Mucosa of stomach (tissue), 1 donor: ENCODE data around the gene CERS6.

ENCODE experiments used
- H3K27me3 ChIP-seq: one replicate; pipeline ENCODE4 v1.7.0; 2013; ENCODE audit warnings: mild to moderate bottlenecking, low read length; ENCODE audit not compliant: control insufficient read depth, insufficient read depth
- H3K36me3 ChIP-seq: one replicate; pipeline ENCODE4 v1.7.0; 2013; ENCODE audit warnings: low read length; ENCODE audit not compliant: control insufficient read depth, insufficient read depth
- H3K4me1 ChIP-seq: one replicate; pipeline ENCODE4 v1.7.0; 2013; ENCODE audit warnings: mild to moderate bottlenecking, low read length; ENCODE audit not compliant: control insufficient read depth, insufficient read depth
- H3K4me3 ChIP-seq: one replicate; pipeline ENCODE4 v1.7.0; 2013; ENCODE audit warnings: low read length
- H3K9ac ChIP-seq: one replicate; pipeline ENCODE4 v1.7.0; 2013; ENCODE audit warnings: mild to moderate bottlenecking, low read length, moderate library complexity
- H3K9me3 ChIP-seq: one replicate; pipeline ENCODE4 v1.7.0; 2013; ENCODE audit warnings: mild to moderate bottlenecking, low read length, moderate library complexity; ENCODE audit not compliant: control insufficient read depth
- donor health status: Pancreatic carcinoma.

CERS6 gene

DNA sequence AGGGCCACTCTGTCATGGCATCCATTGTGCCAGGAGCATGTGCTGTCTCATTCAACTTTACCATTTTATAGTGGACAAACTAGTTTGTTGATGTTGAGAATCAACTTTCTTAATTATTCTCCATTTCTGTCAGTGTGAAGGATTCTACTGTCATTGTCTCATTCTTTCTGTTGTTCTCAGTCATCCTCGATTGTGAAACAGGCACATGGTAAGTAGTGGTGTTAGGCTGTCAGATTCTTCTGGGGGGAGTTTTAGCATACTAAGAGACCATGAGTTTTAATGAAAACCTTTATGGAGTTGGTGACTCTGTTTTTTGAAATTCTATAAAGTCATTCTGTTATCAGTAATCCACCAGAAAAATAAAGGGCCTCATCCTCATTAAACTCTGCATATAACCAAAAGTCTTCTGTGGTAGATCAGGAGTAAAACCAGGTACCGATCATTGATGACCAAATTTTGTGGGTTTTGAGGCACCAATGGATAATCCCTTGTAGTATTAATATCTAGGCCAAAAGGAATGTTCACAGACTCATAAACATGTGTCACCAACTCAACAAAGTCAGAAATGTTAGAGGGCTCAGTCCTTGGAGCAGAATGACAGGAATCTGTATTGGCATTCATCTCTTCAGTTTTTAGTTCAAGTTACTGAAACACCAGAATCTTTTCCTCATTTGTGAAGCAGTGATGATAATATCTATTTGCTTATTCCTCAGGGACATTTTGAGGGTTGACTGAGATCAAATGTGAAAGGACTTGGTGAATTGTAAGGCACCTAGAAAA, 73.2 kb downstream of the CERS6 start:
- Histone ChIP-seq H3K9me3 (no peaks in the 10 kb centered on the region), H3K36me3 (no peaks in the 10 kb centered on the region), H3K27me3 (no peaks in the 10 kb centered on the region), H3K4me3 (no peak overlapping the region), H3K9ac (no peak overlapping the region), H3K4me1 (peaks cover 17% of the 10 kb centered on the region)

DNA sequence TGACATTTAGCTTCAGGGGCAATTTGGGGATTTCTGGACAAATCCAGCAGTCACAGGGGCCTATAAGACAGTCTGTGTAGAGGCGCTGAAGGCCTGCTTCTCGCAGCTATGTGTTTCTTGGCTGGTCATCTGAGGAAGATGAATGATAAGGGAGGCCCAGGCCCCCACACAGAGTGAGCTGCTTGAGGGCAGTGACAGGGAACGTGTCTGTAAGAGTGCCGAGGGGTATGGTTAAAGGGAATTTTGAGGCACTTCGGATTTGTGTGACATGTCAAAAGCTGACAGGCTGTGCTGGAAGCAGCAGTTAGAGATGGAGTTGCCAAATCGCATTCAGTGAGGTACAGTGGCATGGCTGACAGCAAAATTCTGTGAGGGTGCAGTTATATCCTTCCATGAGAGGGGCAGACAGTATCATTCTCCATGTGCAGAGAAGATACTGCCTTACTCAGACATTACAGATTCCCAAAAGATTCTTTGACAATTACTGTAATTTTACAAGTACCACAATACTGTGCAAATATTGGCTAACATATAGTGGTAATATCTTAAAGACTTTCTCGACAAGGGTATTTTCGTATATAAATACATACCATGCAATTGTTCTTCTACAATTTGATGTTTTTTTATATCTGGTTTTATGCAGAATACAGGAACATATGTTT, 74.0 kb downstream of the CERS6 start:
- Histone ChIP-seq H3K27me3 (no peaks in the 10 kb centered on the region), H3K4me3 (no peak overlapping the region), H3K9ac (no peak overlapping the region), H3K36me3 (no peaks in the 10 kb centered on the region), H3K9me3 (no peaks in the 10 kb centered on the region), H3K4me1 (peaks cover 19% of the 10 kb centered on the region)

DNA sequence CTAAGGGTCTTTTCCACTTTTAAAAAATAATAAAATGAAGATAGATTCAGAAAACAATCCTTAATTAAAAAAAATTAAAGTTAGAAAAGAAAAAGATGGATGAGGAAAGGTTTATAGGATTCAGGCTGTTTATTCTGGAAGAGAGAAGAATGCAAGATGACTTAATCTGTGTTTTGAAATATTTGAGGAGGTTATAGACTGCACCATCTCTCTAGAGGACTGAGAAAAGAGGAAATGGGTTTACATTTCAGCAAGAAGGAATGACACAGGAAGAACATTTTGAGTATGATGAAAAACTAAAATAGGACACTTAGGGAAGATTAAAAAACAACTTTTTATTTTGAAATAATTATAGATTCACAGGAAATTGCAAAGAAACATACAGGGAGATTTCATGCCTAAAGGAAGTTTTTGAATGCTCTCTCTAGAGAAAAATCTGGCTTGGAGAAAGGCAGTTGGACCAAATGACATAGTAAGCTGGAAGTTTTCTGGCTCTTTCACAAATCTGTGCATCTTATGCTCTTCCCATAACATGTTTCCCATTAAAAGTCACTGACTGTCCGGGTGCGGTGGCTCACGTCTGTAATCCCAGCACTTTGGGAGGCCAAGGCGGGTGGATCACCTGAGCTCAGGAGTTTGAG, 75.0 kb downstream of the CERS6 start:
- no peak overlapping the region for H3K4me3 ChIP-seq

DNA sequence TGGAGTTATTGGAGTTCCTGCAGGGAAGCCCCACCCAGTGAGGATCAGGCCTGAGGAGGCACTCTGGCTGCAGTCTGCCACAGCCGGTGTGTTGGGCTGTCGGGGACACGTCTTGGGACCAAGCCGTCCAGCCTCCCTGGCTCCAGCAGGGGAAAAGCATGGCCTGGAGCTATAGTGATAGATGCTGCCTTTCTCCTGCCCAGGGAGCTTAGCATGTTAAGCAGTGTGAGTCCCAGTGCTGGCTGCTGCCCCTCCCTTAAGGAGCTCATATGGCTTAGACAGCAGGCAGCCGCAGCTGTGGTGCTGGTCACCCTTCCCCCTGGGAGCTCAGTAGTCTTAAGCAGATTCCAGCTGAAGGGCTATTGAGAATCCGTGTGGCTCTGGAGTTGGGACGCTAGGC, 78.9 kb downstream of the CERS6 start:
- peaks cover 14% of the 10 kb centered on the region for H3K4me1 ChIP-seq
- H3K27me3 ChIP-seq = no peaks in the 10 kb centered on the region
- H3K4me3 ChIP-seq = no peak overlapping the region
- no peaks in the 10 kb centered on the region for H3K9me3 ChIP-seq
- H3K9ac ChIP-seq = no peak overlapping the region
- H3K36me3 ChIP-seq = no peaks in the 10 kb centered on the region

More for the DNA sequence above, 75.0 kb downstream of the CERS6 start:
- Histone ChIP-seq H3K9ac (no peak overlapping the region), H3K9me3 (no peaks in the 10 kb centered on the region), H3K27me3 (no peaks in the 10 kb centered on the region), H3K4me1 (peaks cover 19% of the 10 kb centered on the region), H3K36me3 (no peaks in the 10 kb centered on the region)

DNA sequence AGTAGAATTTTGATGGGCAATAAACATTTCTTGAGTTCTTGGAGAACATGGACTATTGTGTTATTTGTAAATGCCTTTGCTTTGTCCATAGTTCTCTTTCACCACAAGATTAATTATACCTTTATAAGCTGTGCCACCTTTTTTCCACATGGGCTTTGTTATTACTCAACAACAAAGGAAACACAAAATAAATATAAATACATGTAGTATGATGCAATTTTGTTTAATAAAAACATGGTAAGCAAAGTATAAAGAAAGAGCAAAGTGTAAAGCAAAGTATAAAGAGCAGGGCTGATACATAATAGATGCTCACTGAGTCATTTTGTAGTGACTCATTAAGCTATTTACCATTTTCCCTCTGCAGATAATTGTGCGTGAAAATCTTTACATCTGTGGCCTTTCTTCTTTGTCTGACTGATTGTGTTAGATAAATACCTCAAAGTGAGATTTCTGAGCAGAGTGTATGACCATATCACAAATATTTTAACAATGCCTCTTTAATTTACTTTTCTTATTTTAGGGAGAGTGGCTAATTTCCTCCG, 80.9 kb downstream of the CERS6 start:
- no peak overlapping the region for H3K9ac ChIP-seq
- peaks cover 4% of the 10 kb centered on the region for H3K36me3 ChIP-seq
- no peaks in the 10 kb centered on the region for H3K27me3 ChIP-seq
- no peak overlapping the region for H3K4me3 ChIP-seq
- H3K9me3 ChIP-seq = no peaks in the 10 kb centered on the region
- peaks cover 21% of the 10 kb centered on the region for H3K4me1 ChIP-seq

DNA sequence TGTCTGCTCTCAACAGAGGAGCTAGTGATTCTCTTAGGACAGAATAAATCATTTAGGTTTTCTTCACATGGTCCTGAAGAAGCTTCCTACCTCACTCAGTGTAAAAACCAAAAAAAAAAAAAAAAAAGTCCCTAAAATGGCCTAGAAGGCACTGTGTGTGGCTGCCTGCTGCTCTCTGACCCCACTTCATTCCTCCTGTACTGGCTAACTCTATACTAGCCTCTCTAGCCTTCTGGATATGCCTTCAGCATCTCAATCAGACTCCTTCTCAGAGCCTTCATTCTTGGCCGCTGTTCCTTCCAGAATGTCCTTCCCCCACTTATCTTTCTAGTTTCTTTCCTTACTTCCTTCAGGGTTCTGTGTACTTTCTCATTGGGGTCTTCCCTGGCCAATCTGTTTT, 82.1 kb downstream of the CERS6 start:
- Histone ChIP-seq H3K9ac (no peak overlapping the region), H3K27me3 (no peaks in the 10 kb centered on the region)

DNA sequence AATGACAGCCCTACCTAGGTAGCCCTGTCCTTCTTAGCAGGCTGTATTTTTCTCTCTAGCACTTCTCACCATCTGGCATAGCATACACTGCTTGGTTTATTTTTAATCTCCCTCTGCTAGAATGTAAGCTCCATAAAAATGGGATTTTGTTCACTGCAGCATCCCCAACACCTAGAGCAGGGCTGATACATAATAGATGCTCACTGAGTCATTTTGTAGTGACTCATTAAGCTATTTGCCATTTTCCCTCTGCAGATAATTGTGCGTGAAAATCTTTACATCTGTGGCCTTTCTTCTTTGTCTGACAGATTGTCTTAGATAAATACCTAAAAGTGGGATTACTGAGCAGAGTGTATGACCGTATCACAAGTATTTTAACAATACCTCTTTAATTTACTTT, 82.5 kb downstream of the CERS6 start:
- H3K9ac ChIP-seq = no peak overlapping the region
- no peaks in the 10 kb centered on the region for H3K9me3 ChIP-seq
- H3K27me3 ChIP-seq = no peaks in the 10 kb centered on the region
- H3K36me3 ChIP-seq = peaks cover 4% of the 10 kb centered on the region
- peaks cover 32% of the 10 kb centered on the region for H3K4me1 ChIP-seq
- no peak overlapping the region for H3K4me3 ChIP-seq

More for the DNA sequence above, 82.1 kb downstream of the CERS6 start:
- Histone ChIP-seq H3K9me3 (no peaks in the 10 kb centered on the region), H3K36me3 (peaks cover 4% of the 10 kb centered on the region), H3K4me3 (no peak overlapping the region), H3K4me1 (peaks cover 31% of the 10 kb centered on the region)

DNA sequence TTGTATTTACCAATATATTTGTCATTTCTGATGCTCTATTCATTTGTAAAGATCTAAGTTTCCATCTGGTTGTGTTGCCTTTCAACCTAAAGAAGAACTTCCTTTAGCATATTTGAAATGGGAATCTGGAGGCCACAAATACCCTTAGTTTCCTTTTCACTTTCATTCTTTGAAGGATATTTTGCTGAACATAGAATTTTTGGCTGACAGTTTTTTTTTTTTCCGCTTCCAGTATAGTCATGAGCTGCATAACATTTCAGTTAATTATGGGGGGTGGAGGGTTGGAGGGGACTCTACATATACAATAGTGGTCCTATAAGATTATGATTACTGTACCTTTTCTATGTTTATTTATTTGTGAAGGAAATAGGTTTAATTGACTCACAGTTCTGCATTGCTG, 83.9 kb downstream of the CERS6 start:
- no peaks in the 10 kb centered on the region for H3K9me3 ChIP-seq
- H3K9ac ChIP-seq = no peak overlapping the region
- H3K4me3 ChIP-seq = no peak overlapping the region
- peaks cover 28% of the 10 kb centered on the region for H3K4me1 ChIP-seq
- H3K27me3 ChIP-seq = no peaks in the 10 kb centered on the region
- peaks cover 4% of the 10 kb centered on the region for H3K36me3 ChIP-seq

DNA sequence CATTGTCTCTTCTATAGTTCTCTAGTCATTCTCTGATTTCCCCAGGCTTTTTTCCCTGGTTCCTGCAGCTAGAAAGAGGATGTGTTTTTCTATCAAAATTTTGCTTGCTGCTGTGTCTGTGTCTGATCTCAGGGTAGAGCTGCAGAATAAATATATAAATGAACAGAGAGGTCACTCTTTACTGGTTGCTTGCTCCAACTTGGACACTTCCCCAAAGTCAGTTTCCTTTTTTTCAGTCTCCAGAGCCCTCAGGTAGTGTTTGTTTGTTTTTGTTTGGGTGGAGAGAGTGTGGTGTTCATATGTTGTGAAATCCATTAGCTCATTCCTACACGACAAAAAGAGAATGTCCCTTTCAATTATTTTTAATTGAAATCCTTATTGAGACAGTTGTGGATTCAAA, 85.8 kb downstream of the CERS6 start:
- Histone ChIP-seq H3K27me3 (no peaks in the 10 kb centered on the region), H3K4me1 (peaks cover 29% of the 10 kb centered on the region), H3K4me3 (no peak overlapping the region), H3K9me3 (no peaks in the 10 kb centered on the region), H3K9ac (no peak overlapping the region), H3K36me3 (peaks cover 4% of the 10 kb centered on the region)

DNA sequence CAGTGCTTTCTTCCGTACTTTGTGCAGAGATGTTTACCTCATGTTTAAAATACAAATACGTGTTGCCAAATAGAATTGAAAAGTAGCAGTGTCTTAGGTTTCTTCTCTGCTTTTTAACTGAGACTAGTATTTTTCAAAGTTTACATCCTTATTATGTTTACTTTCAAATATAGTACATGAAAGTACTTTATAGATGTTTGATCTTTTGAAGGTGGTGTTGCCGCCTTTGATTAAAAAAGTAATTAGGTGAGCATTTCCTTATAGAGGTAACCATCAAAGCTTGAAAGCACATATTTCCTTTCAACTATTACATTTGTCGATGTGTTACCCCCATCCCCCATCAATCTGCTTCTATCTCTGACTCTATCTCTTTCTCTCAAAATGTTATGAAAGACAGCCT, 87.0 kb downstream of the CERS6 start:
- no peak overlapping the region for H3K4me3 ChIP-seq
- H3K36me3 ChIP-seq = peaks cover 4% of the 10 kb centered on the region
- H3K9ac ChIP-seq = no peak overlapping the region
- H3K27me3 ChIP-seq = no peaks in the 10 kb centered on the region
- no peaks in the 10 kb centered on the region for H3K9me3 ChIP-seq
- peaks cover 28% of the 10 kb centered on the region for H3K4me1 ChIP-seq

DNA sequence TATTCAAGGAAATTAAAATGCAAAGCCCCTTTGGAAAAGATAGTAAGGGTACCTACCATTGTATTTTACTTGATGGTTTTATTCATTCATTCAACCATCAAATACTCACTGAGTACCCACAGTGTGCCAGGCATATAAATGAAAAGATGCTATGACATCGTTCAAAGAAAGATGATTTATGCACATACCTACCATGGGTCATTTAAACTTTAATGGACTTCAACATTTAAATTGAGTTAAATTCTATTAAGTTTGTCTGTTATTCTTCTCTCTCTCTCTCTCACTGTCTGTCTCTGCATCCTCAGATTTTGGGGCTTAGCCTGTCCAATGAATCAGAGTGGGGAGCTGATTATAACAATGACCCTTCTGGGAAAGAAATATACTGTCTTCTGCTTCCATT, 87.9 kb downstream of the CERS6 start:
- Histone ChIP-seq H3K9me3 (no peaks in the 10 kb centered on the region), H3K9ac (no peak overlapping the region), H3K4me3 (no peak overlapping the region), H3K27me3 (no peaks in the 10 kb centered on the region), H3K36me3 (peaks cover 4% of the 10 kb centered on the region), H3K4me1 (peaks cover 24% of the 10 kb centered on the region)
